ENCODE measurements around the gene RANGAP1.

Gene RANGAP1

GRCh38 chr22:41242396-41243117, 43.4 kb downstream of the RANGAP1 start:
- no peak for TF ChIP-seq CTCF (IDR thresholded peaks at IDR 0.05)
- Histone ChIP-seq H3K27ac (no peak overlapping the region), H3K4me3 (no peak overlapping the region), H3K27me3 (no peaks in the 10 kb centered on the region), H3K9me3 (no peaks in the 10 kb centered on the region), H3K4me1 (peaks cover 0 to 11% (median 7%) of the 10 kb centered on the region in 4 donors), H3K36me3 (peaks cover 15 to 42% (median 26%) of the 10 kb centered on the region in 3 donors)
- DNase-seq = no peak
- intact Hi-C loops (cut with DNase I; ENCODE audit: low total_unique reads) = no loop called here

GRCh38 chr22:41241133-41241676, 44.8 kb downstream of the RANGAP1 start:
- Histone ChIP-seq H3K9me3 (no peaks in the 10 kb centered on the region), H3K27ac (no peak overlapping the region), H3K4me3 (no peak overlapping the region), H3K27me3 (no peaks in the 10 kb centered on the region), H3K36me3 (peaks cover 5 to 29% (median 15%) of the 10 kb centered on the region in 3 donors), H3K4me1 (peaks cover 0 to 19% (median 14%) of the 10 kb centered on the region in 4 donors)
- TF ChIP-seq CTCF (IDR thresholded peaks at IDR 0.05) = no peak
- intact Hi-C loops (cut with DNase I; ENCODE audit: low total_unique reads) = no loop called here
- DNase-seq = no peak

GRCh38 chr22:41240377-41241132, 45.4 kb downstream of the RANGAP1 start, which contains the start of gene CHADL:
Gene CHADL, minus strand, starts transcription at chr22:41240931. Its CDS starts 50 bp downstream, at chr22:41240881.
- Histone ChIP-seq H3K4me1 (peaks cover 0 to 19% (median 14%) of the 10 kb centered on the region in 4 donors), H3K36me3 (peaks cover 0 to 22% (median 9%) of the 10 kb centered on the region in 3 donors), H3K4me3 (no peak within 1 kb of the TSS), H3K27ac (no peak within 1 kb of the TSS), H3K27me3 (no peaks in the 10 kb centered on the region), H3K9me3 (no peaks in the 10 kb centered on the region)
- no peak for DNase-seq
- no peak for TF ChIP-seq CTCF (IDR thresholded peaks at IDR 0.05)
- intact Hi-C loops (cut with DNase I; ENCODE audit: low total_unique reads) = no loop called here

GRCh38 chr22:41239443-41240128, 46.4 kb downstream of the RANGAP1 start:
- intact Hi-C loops (cut with DNase I; ENCODE audit: low total_unique reads) = no loop called here
- Histone ChIP-seq H3K27ac (no peak overlapping the region), H3K4me3 (no peak overlapping the region), H3K9me3 (no peaks in the 10 kb centered on the region), H3K4me1 (peaks cover 0 to 19% (median 14%) of the 10 kb centered on the region in 4 donors), H3K27me3 (no peaks in the 10 kb centered on the region), H3K36me3 (peaks cover 0 to 15% (median 0%) of the 10 kb centered on the region in 3 donors)
- no peak for TF ChIP-seq CTCF (IDR thresholded peaks at IDR 0.05)
- no peak for DNase-seq

Measured in tibial artery (tissue), 4 donors.